Urinary bladder (tissue), 4 donors: ENCODE measurements around the gene SMNDC1. TPM values are rescaled to one million over a fixed set of nuclear protein-coding genes. Genes with fewer than 3 reads are reported as not detected.

Source experiments
- DNase-seq: peaks from one replicate; pipeline ENCODE4 v3.0.0-alpha.2; 2015; ENCODE audit errors: extremely low spot score
- H3K27ac ChIP-seq: one replicate; pipeline ENCODE4 v1.5.1; 2013; ENCODE audit warnings: low read depth, mild to moderate bottlenecking, moderate library complexity
- H3K36me3 ChIP-seq: one replicate; pipeline ENCODE4 v1.6.1; 2013; ENCODE audit warnings: mild to moderate bottlenecking, moderate library complexity; ENCODE audit not compliant: insufficient read depth
- H3K4me1 ChIP-seq: one replicate; pipeline ENCODE4 v1.6.1; 2013; ENCODE audit warnings: mild to moderate bottlenecking, moderate library complexity; ENCODE audit not compliant: insufficient read depth
- H3K4me3 ChIP-seq: one replicate; pipeline ENCODE4 v1.5.1; 2013; ENCODE audit warnings: low read depth, low read length
- WGBS: extraction: QIAGEN DNeasy Blood & Tissue Kit; methylation state at CpG from one replicate; pipeline ENCODE4 v1.1.7; 2013; 5-methylcytosine and 5-hydroxymethylcytosine counted together
- polyA plus RNA-seq: library from polyadenylated mRNA; stranded (reverse); fragments of 200-250 nt; gene quantifications from one replicate; pipeline ENCODE4 v1.2.3, GENCODE V29; 2013
- total RNA-seq: library from RNA; depleted of rRNA; stranded (reverse); fragments of >200 nt; gene quantifications from one replicate; pipeline ENCODE4 v1.2.3, GENCODE V29; 2014
- donor health status: healthy with polysubstance abuse.
- donor health status: healthy.

SMNDC1 gene
- total RNA-seq (21.5 TPM), polyA plus RNA-seq (17.0 TPM)

GRCh38 chr10:110304780-110305421 lies at the start of gene SMNDC1:
Gene SMNDC1, minus strand, starts transcription at chr10:110304920. Its CDS starts 1,333 bp downstream, at chr10:110303587.
- H3K4me1 ChIP-seq = no peaks in the 10 kb centered on the region
- peaks cover 2% of the 10 kb centered on the region for H3K36me3 ChIP-seq
- H3K4me3 ChIP-seq = peak within 1 kb of the TSS; percentile 97
- under 1% methylated on average over 42 of the region's 42 CpGs for WGBS
- peak; percentile 96 for DNase-seq
- H3K27ac ChIP-seq = peak within 1 kb of the TSS; percentile 74

GRCh38 chr10:110354322-110354766 lies 49.6 kb upstream of the SMNDC1 start:
- 46% methylated on average over 11 of the region's 11 CpGs for WGBS
- Histone ChIP-seq H3K4me3 (no peak overlapping the region), H3K36me3 (no peaks in the 10 kb centered on the region), H3K4me1 (no peaks in the 10 kb centered on the region), H3K27ac (no peak overlapping the region)
- no peak for DNase-seq

- DNase-seq = no peak
- Histone ChIP-seq H3K27ac (no peak overlapping the region), H3K4me3 (no peak overlapping the region), H3K4me1 (no peaks in the 10 kb centered on the region), H3K36me3 (no peaks in the 10 kb centered on the region)
- WGBS = 24% methylated on average over 14 of the region's 14 CpGs
Observed at GRCh38 chr10:110353244-110354119, 48.8 kb upstream of the SMNDC1 start.

- Histone ChIP-seq H3K4me3 (no peak overlapping the region), H3K27ac (no peak overlapping the region), H3K36me3 (no peaks in the 10 kb centered on the region), H3K4me1 (no peaks in the 10 kb centered on the region)
- 30% methylated on average over 2 of the region's 2 CpGs for WGBS
- DNase-seq = no peak
Observed at GRCh38 chr10:110352930-110353243, 48.2 kb upstream of the SMNDC1 start.

GRCh38 chr10:110350812-110351211 lies 46.1 kb upstream of the SMNDC1 start:
- no peaks in the 10 kb centered on the region for H3K36me3 ChIP-seq
- H3K4me3 ChIP-seq = no peak overlapping the region
- DNase-seq = no peak
- 93% methylated on average over 2 of the region's 2 CpGs for WGBS
- H3K4me1 ChIP-seq = no peaks in the 10 kb centered on the region
- H3K27ac ChIP-seq = no peak overlapping the region

- DNase-seq = no peak
- no peaks in the 10 kb centered on the region for H3K36me3 ChIP-seq
- WGBS = 69% methylated on average over 3 of the region's 3 CpGs
- no peak overlapping the region for H3K27ac ChIP-seq
- H3K4me3 ChIP-seq = no peak overlapping the region
- no peaks in the 10 kb centered on the region for H3K4me1 ChIP-seq
Observed at GRCh38 chr10:110349831-110350230, 45.1 kb upstream of the SMNDC1 start.

- 80% methylated on average over 5 of the region's 5 CpGs for WGBS
- Histone ChIP-seq H3K27ac (no peak overlapping the region), H3K4me3 (no peak overlapping the region), H3K36me3 (no peaks in the 10 kb centered on the region), H3K4me1 (no peaks in the 10 kb centered on the region)
- no peak for DNase-seq
Observed at GRCh38 chr10:110349386-110349785, 44.7 kb upstream of the SMNDC1 start.

GRCh38 chr10:110348336-110348735 lies 43.6 kb upstream of the SMNDC1 start:
- H3K4me1 ChIP-seq = no peaks in the 10 kb centered on the region
- no peak overlapping the region for H3K4me3 ChIP-seq
- H3K27ac ChIP-seq = no peak overlapping the region
- no peak for DNase-seq
- H3K36me3 ChIP-seq = no peaks in the 10 kb centered on the region

GRCh38 chr10:110346914-110347313 lies 42.2 kb upstream of the SMNDC1 start:
- Histone ChIP-seq H3K36me3 (no peaks in the 10 kb centered on the region), H3K4me1 (no peaks in the 10 kb centered on the region), H3K27ac (no peak overlapping the region), H3K4me3 (no peak overlapping the region)
- DNase-seq = no peak
- 95% methylated on average over 4 of the region's 4 CpGs for WGBS

GRCh38 chr10:110345286-110345685 lies 40.6 kb upstream of the SMNDC1 start:
- no peak for DNase-seq
- 82% methylated on average over 4 of the region's 4 CpGs for WGBS
- Histone ChIP-seq H3K4me3 (no peak overlapping the region), H3K4me1 (no peaks in the 10 kb centered on the region), H3K36me3 (no peaks in the 10 kb centered on the region), H3K27ac (no peak overlapping the region)

- WGBS = 26% methylated on average over 2 of the region's 2 CpGs
- DNase-seq = no peak
- no peak overlapping the region for H3K27ac ChIP-seq
- no peaks in the 10 kb centered on the region for H3K4me1 ChIP-seq
- H3K36me3 ChIP-seq = no peaks in the 10 kb centered on the region
- H3K4me3 ChIP-seq = no peak overlapping the region
Observed at GRCh38 chr10:110344622-110345021, 39.9 kb upstream of the SMNDC1 start.

GRCh38 chr10:110343947-110344346 lies 39.2 kb upstream of the SMNDC1 start:
- WGBS = 85% methylated on average over 5 of the region's 5 CpGs
- no peak for DNase-seq
- H3K27ac ChIP-seq = no peak overlapping the region
- no peaks in the 10 kb centered on the region for H3K36me3 ChIP-seq
- no peaks in the 10 kb centered on the region for H3K4me1 ChIP-seq
- H3K4me3 ChIP-seq = no peak overlapping the region

- Histone ChIP-seq H3K27ac (no peak overlapping the region), H3K4me3 (no peak overlapping the region), H3K4me1 (no peaks in the 10 kb centered on the region), H3K36me3 (no peaks in the 10 kb centered on the region)
- WGBS = 88% methylated on average over 6 of the region's 6 CpGs
- no peak for DNase-seq
Observed at GRCh38 chr10:110340816-110341215, 36.1 kb upstream of the SMNDC1 start.

- 97% methylated on average over 4 of the region's 4 CpGs for WGBS
- no peak overlapping the region for H3K27ac ChIP-seq
- H3K4me3 ChIP-seq = no peak overlapping the region
- no peak for DNase-seq
- no peaks in the 10 kb centered on the region for H3K4me1 ChIP-seq
- H3K36me3 ChIP-seq = no peaks in the 10 kb centered on the region
Observed at GRCh38 chr10:110340122-110340521, 35.4 kb upstream of the SMNDC1 start.
